HG03025 (cell line): ENCODE results near the gene ELL3.
"Not testable (repeated sequence)": the region's sequence is repeated elsewhere in the genome, so short reads cannot be mapped to it uniquely, and the experiment has no call there.

Source experiments
- ATAC-seq: cut with Tn5 transposase; IDR thresholded peaks from one replicate; pipeline ENCODE4 v1.9.1; 2021; ENCODE audit warnings: mild to moderate bottlenecking, moderate library complexity; ENCODE audit not compliant: unreplicated experiment, low FRiP score

ELL3 gene

GRCh38 chr15:43735416-43735815 lies 41.4 kb downstream of the ELL3 start:
- ATAC-seq, result no peak

- ATAC-seq, result not testable (repeated sequence)
These were observed 48.6 kb downstream of the ELL3 start for GRCh38 chr15:43728053-43728725.

- ATAC-seq, result not testable (repeated sequence)
These were observed 50.5 kb downstream of the ELL3 start for GRCh38 chr15:43726306-43726705.

GRCh38 chr15:43723151-43723550 lies 53.6 kb downstream of the ELL3 start:
- ATAC-seq, result no peak
